WTC11 (cell line): Measurements from ENCODE around the gene ITGA3. TPM values are rescaled to one million over a fixed set of nuclear protein-coding genes. Genes with fewer than 3 reads are reported as not detected.
A peak's percentile ranks its signal among the peaks of the same experiment; 100 is the strongest.

Experiments used
- ATAC-seq: fragments of 200-7000 bp; cut with Tn5 transposase; 2 replicates; pipeline ENCODE4 v1.10.0; 2021; ENCODE audit warnings: mild to moderate bottlenecking, moderate library complexity
- CTCF ChIA-PET: fragments of 300-600 bp; sonication (Branson Sonifier 250); formaldehyde crosslinking; loops from one replicate; lab custom pipeline; 2021; ENCODE audit warnings: antibody characterized with exemption; lab: Charles Lee
- POLR2A ChIA-PET: fragments of 350-600 bp; sonication (Branson Sonifier 250); formaldehyde crosslinking; loops from one replicate; lab custom pipeline; 2021; ENCODE audit warnings: antibody characterized with exemption; lab: Charles Lee
- DNase-seq: peaks from one replicate; pipeline ENCODE4 v3.0.0; 2021; ENCODE audit warnings: low spot score
- H3K27ac Mint-ChIP-seq: 2 replicates; pipeline ENCODE4 v1.8.0; 2021; ENCODE audit warnings: mixed read lengths
- H3K27me3 Mint-ChIP-seq: 2 replicates; pipeline ENCODE4 v1.8.0; 2021; ENCODE audit warnings: low read depth, mild to moderate bottlenecking, moderate library complexity, mixed read lengths
- H3K36me3 Mint-ChIP-seq: 2 replicates; pipeline ENCODE4 v1.8.0; 2021; ENCODE audit warnings: mixed read lengths
- H3K4me1 Mint-ChIP-seq: 2 replicates; pipeline ENCODE4 v1.8.0; 2022; ENCODE audit warnings: mixed read lengths
- H3K4me3 Mint-ChIP-seq: 2 replicates; pipeline ENCODE4 v1.8.0; 2021; ENCODE audit warnings: mild to moderate bottlenecking, moderate library complexity, mixed read lengths
- H3K9me3 Mint-ChIP-seq: 2 replicates; pipeline ENCODE4 v1.8.0; 2021; ENCODE audit warnings: mixed read lengths
- ARID4B ChIP-seq: sonication (generic); formaldehyde crosslinking; IDR thresholded peaks from 2 replicates; pipeline ENCODE4 v1.8.0; 2023; ENCODE audit warnings: missing genetic modification reagents, mild to moderate bottlenecking, borderline replicate concordance
- ATF2 ChIP-seq: sonication (generic); formaldehyde crosslinking; IDR thresholded peaks from 2 replicates; pipeline ENCODE4 v1.8.1; 2022; ENCODE audit warnings: low read depth, missing genetic modification reagents, borderline replicate concordance
- CREM ChIP-seq: sonication (generic); formaldehyde crosslinking; IDR thresholded peaks from 2 replicates; pipeline ENCODE4 v1.8.1; 2022; ENCODE audit warnings: mild to moderate bottlenecking, missing genetic modification reagents, moderate library complexity
- ESRRA ChIP-seq: sonication (generic); formaldehyde crosslinking; IDR thresholded peaks from 2 replicates; pipeline ENCODE4 v1.8.1; 2022; ENCODE audit warnings: mild to moderate bottlenecking, missing genetic modification reagents, borderline replicate concordance
- ETV6 ChIP-seq: sonication (generic); formaldehyde crosslinking; IDR thresholded peaks from 2 replicates; pipeline ENCODE4 v1.8.1; 2022; ENCODE audit warnings: mild to moderate bottlenecking, missing genetic modification reagents
- FOXP4 ChIP-seq: sonication (generic); formaldehyde crosslinking; IDR thresholded peaks from 2 replicates; pipeline ENCODE4 v1.8.0; 2022; ENCODE audit warnings: mild to moderate bottlenecking, missing genetic modification reagents
- IRF2 ChIP-seq: sonication (generic); formaldehyde crosslinking; IDR thresholded peaks from 2 replicates; pipeline ENCODE4 v1.8.0; 2022; ENCODE audit warnings: low read depth, missing genetic modification reagents, borderline replicate concordance
- NR2C2 ChIP-seq: sonication (generic); formaldehyde crosslinking; IDR thresholded peaks from 2 replicates; pipeline ENCODE4 v1.8.0; 2022; ENCODE audit warnings: mild to moderate bottlenecking, missing genetic modification reagents
- PRDM15 ChIP-seq: sonication (generic); formaldehyde crosslinking; IDR thresholded peaks from 2 replicates; pipeline ENCODE4 v1.8.0; 2022; ENCODE audit warnings: missing genetic modification reagents
- PRRX2 ChIP-seq: fragments of 250-450 bp; sonication (Bioruptor Pico); IDR thresholded peaks from 2 replicates; pipeline ENCODE4 v1.8.0; 2021; ENCODE audit warnings: mild to moderate bottlenecking
- RORB ChIP-seq: fragments of 250-450 bp; sonication (Bioruptor Pico); IDR thresholded peaks from 2 replicates; pipeline ENCODE4 v1.9.0; 2021; ENCODE audit warnings: mild to moderate bottlenecking
- SMAD3 ChIP-seq: sonication (generic); formaldehyde crosslinking; IDR thresholded peaks from 2 replicates; pipeline ENCODE4 v1.8.0; 2022; ENCODE audit warnings: missing genetic modification reagents, mild to moderate bottlenecking, borderline replicate concordance
- SMAD4 ChIP-seq: sonication (generic); formaldehyde crosslinking; IDR thresholded peaks from 2 replicates; pipeline ENCODE4 v1.8.0; 2022; ENCODE audit warnings: mild to moderate bottlenecking, missing genetic modification reagents
- TP53 ChIP-seq: sonication (generic); formaldehyde crosslinking; IDR thresholded peaks from 2 replicates; pipeline ENCODE4 v1.8.1; 2023; ENCODE audit warnings: mild to moderate bottlenecking, missing genetic modification reagents
- ZBTB21 ChIP-seq: sonication (generic); formaldehyde crosslinking; IDR thresholded peaks from 2 replicates; pipeline ENCODE4 v1.8.1; 2023; ENCODE audit warnings: mild to moderate bottlenecking, missing genetic modification reagents, borderline replicate concordance
- ZNF219 ChIP-seq: sonication (generic); formaldehyde crosslinking; IDR thresholded peaks from 2 replicates; pipeline ENCODE4 v1.8.0; 2023; ENCODE audit warnings: missing genetic modification reagents, mild to moderate bottlenecking, borderline replicate concordance
- ZNF263 ChIP-seq: sonication (generic); formaldehyde crosslinking; IDR thresholded peaks from 2 replicates; pipeline ENCODE4 v1.8.1; 2022; ENCODE audit warnings: low read depth, mild to moderate bottlenecking, moderate library complexity, missing genetic modification reagents
- ZNF423 ChIP-seq: fragments of 250-450 bp; sonication (Bioruptor Pico); IDR thresholded peaks from 2 replicates; pipeline ENCODE4 v2.1.2; 2022; ENCODE audit warnings: mild to moderate bottlenecking, moderate library complexity
- total RNA-seq: library from RNA; stranded (reverse); gene quantifications from 3 replicates; pipeline ENCODE4 v1.2.3, GENCODE V29; 2021

The ITGA3 gene
- total RNA-seq, 1 experiment from 2014 or later = 35.3 TPM

GRCh38 chr17:50128441-50129352 is 72.8 kb downstream of the ITGA3 start:
- Mint-ChIP-seq H3K4me3 (peak overlapping the region; percentile 97), H3K9me3 (no peaks in the 10 kb centered on the region), H3K4me1 (peaks cover 48% of the 10 kb centered on the region), H3K27me3 (peaks cover 26% of the 10 kb centered on the region), H3K36me3 (no peaks in the 10 kb centered on the region), H3K27ac (peak overlapping the region; percentile 91)
- peak; percentile 65 for DNase-seq
- peak; percentile 11 for ATAC-seq
- ChIA-PET POLR2A (no interaction called here), CTCF (interaction anchor here (0.6 to 3.0 kb wide), 15 partner anchors 10 to 157 kb away, joined by 3 to 15 read pairs (median 4); partner anchors contain the start of genes PDK2 and PPP1R9B)
- TF ChIP-seq ZNF263 = peak; percentile 45; the same call in 1 of the 2 replicates
- TF ChIP-seq FOXP4 (CRISPR knock-in tag) = peak; percentile 32; the same call in 1 of the 2 replicates
- TF ChIP-seq ZNF423 (CRISPR knock-in tag) = peak; percentile 17; the same call in 1 of the 2 replicates
- peak; percentile 86 for TF ChIP-seq NR2C2 (CRISPR knock-in tag)
- no peak for TF ChIP-seq SMAD3
- no peak for TF ChIP-seq ESRRA (CRISPR knock-in tag)
- TF ChIP-seq ARID4B = 0 out of 2 replicates have a peak, but pooled peaks have one; percentile 14
- TF ChIP-seq PRDM15 = peak; percentile 43; the same call in 1 of the 2 replicates

- Mint-ChIP-seq H3K27me3 (peaks cover 26% of the 10 kb centered on the region), H3K36me3 (no peaks in the 10 kb centered on the region), H3K9me3 (no peaks in the 10 kb centered on the region), H3K4me1 (peaks cover 48% of the 10 kb centered on the region), H3K4me3 (peak overlapping the region; percentile 97), H3K27ac (no peak overlapping the region)
- ChIA-PET POLR2A (no interaction called here), CTCF (interaction anchor here (0.6 to 3.0 kb wide), 16 partner anchors 10 to 157 kb away, joined by 3 to 22 read pairs (median 11); partner anchors contain the start of genes PDK2 and PPP1R9B)
- ATAC-seq (no peak), DNase-seq (no peak)
- TF ChIP-seq RORB (CRISPR knock-in tag) = no peak
- TF ChIP-seq SMAD4 (CRISPR knock-in tag) = no peak
- no peak for TF ChIP-seq ESRRA (CRISPR knock-in tag)
- no peak for TF ChIP-seq PRRX2 (CRISPR knock-in tag)
- TF ChIP-seq CREM (CRISPR knock-in tag) = no peak
- no peak for TF ChIP-seq ZNF219 (CRISPR knock-in tag)
- no peak for TF ChIP-seq ATF2 (CRISPR knock-in tag)
- no peak for TF ChIP-seq IRF2 (CRISPR knock-in tag)
- TF ChIP-seq ETV6 (CRISPR knock-in tag) = no peak
- no peak for TF ChIP-seq TP53 (CRISPR knock-in tag)
- no peak for TF ChIP-seq ZBTB21
Measured at GRCh38 chr17:50129353-50129727, 73.4 kb downstream of the ITGA3 start.
